KMS-11 (cell line): ENCODE results near the gene PLXNA2.

ENCODE experiments used
- H2AFZ ChIP-seq: fragments of 200-600 bp; sonication (generic); 2 replicates; pipeline ENCODE4 v1.6.1; 2016; ENCODE audit warnings: antibody characterized with exemption, mixed run types, low read depth
- H3K27ac ChIP-seq: fragments of 200-600 bp; sonication (generic); 2 replicates; pipeline ENCODE4 v1.6.1; 2016; ENCODE audit warnings: mild to moderate bottlenecking, mixed run types
- H3K27me3 ChIP-seq: fragments of 200-600 bp; sonication (generic); 2 replicates; pipeline ENCODE4 v1.6.1; 2017; ENCODE audit warnings: mild to moderate bottlenecking, low read depth, mixed run types, moderate library complexity; ENCODE audit not compliant: insufficient read depth
- H3K36me3 ChIP-seq: fragments of 200-600 bp; sonication (generic); 2 replicates; pipeline ENCODE4 v1.6.1; 2017; ENCODE audit warnings: mild to moderate bottlenecking, mixed run types; ENCODE audit not compliant: insufficient read depth
- H3K4me1 ChIP-seq: fragments of 200-600 bp; sonication (generic); 2 replicates; pipeline ENCODE4 v1.6.1; 2016; ENCODE audit warnings: mild to moderate bottlenecking, low read depth, mixed run types; ENCODE audit not compliant: poor library complexity, severe bottlenecking
- H3K4me2 ChIP-seq: fragments of 200-600 bp; sonication (generic); 2 replicates; pipeline ENCODE4 v1.7.0; 2016; ENCODE audit warnings: mild to moderate bottlenecking, mixed run types
- H3K4me3 ChIP-seq: fragments of 200-600 bp; sonication (generic); IDR thresholded peaks from 2 replicates; pipeline ENCODE4 v1.6.1; 2017; ENCODE audit warnings: low read depth, low read length, mixed read lengths; ENCODE audit not compliant: insufficient read depth
- H3K79me2 ChIP-seq: fragments of 200-600 bp; sonication (generic); 2 replicates; pipeline ENCODE4 v1.6.1; 2016; ENCODE audit warnings: low read depth, mixed run types; ENCODE audit not compliant: insufficient read depth
- H3K9ac ChIP-seq: fragments of 200-600 bp; sonication (generic); 2 replicates; pipeline ENCODE4 v1.6.1; 2016; ENCODE audit warnings: mild to moderate bottlenecking, mixed run types
- H4K20me1 ChIP-seq: fragments of 200-600 bp; sonication (generic); 2 replicates; pipeline ENCODE4 v1.6.1; 2016; ENCODE audit warnings: mild to moderate bottlenecking, mixed run types; ENCODE audit not compliant: insufficient read depth
- CTCF ChIP-seq: fragments of 200-600 bp; sonication (generic); conservative IDR thresholded peaks from 2 replicates; pipeline ENCODE4 v1.6.1; 2017; ENCODE audit warnings: low read depth, mild to moderate bottlenecking, antibody characterized with exemption, low read length, moderate library complexity, mixed read lengths

PLXNA2 gene

GRCh38 chr1:208044589-208045462 is 199.4 kb downstream of the PLXNA2 start:
- H3K4me3 ChIP-seq = no peak overlapping the region
- H3K79me2 ChIP-seq = no peaks in the 10 kb centered on the region
- no peaks in the 10 kb centered on the region for H4K20me1 ChIP-seq
- no peaks in the 10 kb centered on the region for H3K36me3 ChIP-seq
- TF ChIP-seq CTCF = no peak
- H3K4me2 ChIP-seq = no peak overlapping the region
- no peak overlapping the region for H3K27ac ChIP-seq
- no peak overlapping the region for H3K9ac ChIP-seq
- H2AFZ ChIP-seq = no peak overlapping the region
- H3K27me3 ChIP-seq = no peaks in the 10 kb centered on the region
- H3K4me1 ChIP-seq = no peaks in the 10 kb centered on the region

- Histone ChIP-seq H3K4me1 (no peaks in the 10 kb centered on the region), H3K27ac (no peak overlapping the region), H3K4me2 (no peak overlapping the region), H3K9ac (no peak overlapping the region), H3K27me3 (no peaks in the 10 kb centered on the region), H4K20me1 (no peaks in the 10 kb centered on the region), H3K4me3 (no peak overlapping the region), H3K79me2 (no peaks in the 10 kb centered on the region), H2AFZ (no peak overlapping the region), H3K36me3 (no peaks in the 10 kb centered on the region)
- TF ChIP-seq CTCF = no peak
These were observed 200.4 kb downstream of the PLXNA2 start for GRCh38 chr1:208043691-208044181.

- Histone ChIP-seq H3K4me1 (no peaks in the 10 kb centered on the region), H3K79me2 (no peaks in the 10 kb centered on the region), H3K9ac (no peak overlapping the region), H4K20me1 (no peaks in the 10 kb centered on the region), H3K27me3 (no peaks in the 10 kb centered on the region), H3K4me3 (no peak overlapping the region), H3K27ac (no peak overlapping the region), H3K4me2 (no peak overlapping the region), H3K36me3 (no peaks in the 10 kb centered on the region), H2AFZ (no peak overlapping the region)
- no peak for TF ChIP-seq CTCF
These were observed 201.3 kb downstream of the PLXNA2 start for GRCh38 chr1:208042868-208043267.

GRCh38 chr1:208042041-208042615 is 202.1 kb downstream of the PLXNA2 start:
- Histone ChIP-seq H3K4me2 (no peak overlapping the region), H2AFZ (no peak overlapping the region), H4K20me1 (no peaks in the 10 kb centered on the region), H3K9ac (no peak overlapping the region), H3K4me1 (no peaks in the 10 kb centered on the region), H3K4me3 (no peak overlapping the region), H3K36me3 (no peaks in the 10 kb centered on the region), H3K27ac (no peak overlapping the region), H3K27me3 (no peaks in the 10 kb centered on the region), H3K79me2 (no peaks in the 10 kb centered on the region)
- TF ChIP-seq CTCF = no peak
